Endothelial cell of umbilical vein (primary cell): ENCODE measurements around the gene PLA2G4B. TPM values are rescaled to one million over a fixed set of nuclear protein-coding genes. Genes with fewer than 3 reads are reported as not detected.
A peak's percentile ranks its signal among the peaks of the same experiment; 100 is the strongest.

ENCODE experiments used
- BruUV-seq: library from RNA; stranded (reverse); fragments of 400-500 nt; replicated peaks from 2 replicates; lab custom pipeline; 2021; lab: Mats Ljungman, UMichigan
- CTCF ChIA-PET: fragments of 300-600, 350-600 bp; sonication (Branson Sonifier 250); formaldehyde crosslinking; loops from one replicate; lab custom pipeline; 2021; ENCODE audit warnings: antibody characterized with exemption, inconsistent platforms; lab: Charles Lee
- POLR2A ChIA-PET: fragments of 300-600, 350-600 bp; sonication (Branson Sonifier 250); formaldehyde crosslinking; loops from one replicate; lab custom pipeline; 2021; ENCODE audit warnings: antibody characterized with exemption, inconsistent platforms; lab: Charles Lee
- DNase-seq: peaks from one replicate; pipeline ENCODE4 v3.0.0-alpha.2; 2011; ENCODE audit warnings: low read depth, low spot score
- FAIRE-seq: peaks from 2 replicates; lab custom pipeline; 2011; peaks lifted over from hg19 to GRCh38; lab: Jason Lieb, UNC
- H2AFZ ChIP-seq: 2 replicates; pipeline ENCODE4 v1.6.0; 2012; ENCODE audit warnings: low read depth, low read length, control low read depth, inconsistent platforms
- H3K27ac ChIP-seq: 2 replicates; pipeline ENCODE4 v1.5.1; 2011; ENCODE audit warnings: low read depth, mild to moderate bottlenecking, control low read depth, low read length, moderate library complexity; ENCODE audit not compliant: insufficient read depth
- H3K27me3 ChIP-seq, 2 experiments: 2 replicates each; pipeline versions ENCODE4 v1.6.0 to v1.6.1; 2011; ENCODE audit warnings: low read length in 2 of 2, mixed read lengths in 1 of 2; ENCODE audit not compliant: control insufficient read depth in 2 of 2, insufficient read depth in 2 of 2
- H3K36me3 ChIP-seq, 2 experiments: 2 replicates in 1 of 2; 3 replicates in 1 of 2; pipeline ENCODE4 v1.5.1; 2011; ENCODE audit warnings: low read length in 2 of 2, mild to moderate bottlenecking in 1 of 2, moderate library complexity in 1 of 2; ENCODE audit not compliant: control insufficient read depth in 2 of 2, insufficient read depth in 2 of 2; ENCODE audit errors: extremely low read depth in 1 of 2
- H3K4me1 ChIP-seq: 3 replicates; pipeline ENCODE4 v1.5.1; 2011; ENCODE audit warnings: mild to moderate bottlenecking, low read length; ENCODE audit not compliant: control insufficient read depth, insufficient read depth; ENCODE audit errors: extremely low read depth
- H3K4me2 ChIP-seq: 2 replicates; pipeline ENCODE4 v1.6.1; 2011; ENCODE audit warnings: low read length, control low read depth, mixed read lengths; ENCODE audit not compliant: insufficient read depth
- H3K4me3 ChIP-seq, 3 experiments: fragments of 200-600 bp in 1 of 3; sonication (generic), shearing (Covaris generic) in 1 of 3; replicated peaks in 1 of 3; 2 replicates each; pipeline ENCODE4 v1.5.1; 2011 to 2016; ENCODE audit warnings: control low read depth in 3 of 3, low read length in 3 of 3, mild to moderate bottlenecking in 2 of 3, inconsistent platforms in 1 of 3, low read depth in 1 of 3, moderate library complexity in 1 of 3; ENCODE audit not compliant: insufficient read depth in 1 of 3
- H3K79me2 ChIP-seq: 2 replicates; pipeline ENCODE4 v1.6.0; 2012; ENCODE audit warnings: low read length, inconsistent platforms; ENCODE audit not compliant: control insufficient read depth, insufficient read depth
- H3K9ac ChIP-seq: replicated peaks from 2 replicates; pipeline ENCODE3; 2011; ENCODE audit warnings: low read length, control low read depth; ENCODE audit not compliant: insufficient read depth; ENCODE audit errors: extremely low read depth
- H3K9me1 ChIP-seq: replicated peaks from 3 replicates; pipeline ENCODE4 v1.6.0; 2011; ENCODE audit warnings: mild to moderate bottlenecking, low read length; ENCODE audit not compliant: control insufficient read depth, insufficient read depth; ENCODE audit errors: extremely low read depth
- H3K9me3 ChIP-seq: replicated peaks from 2 replicates; pipeline ENCODE4 v1.5.1; 2012; ENCODE audit warnings: low read length, inconsistent platforms; ENCODE audit not compliant: control insufficient read depth, insufficient read depth
- H4K20me1 ChIP-seq: replicated peaks from 2 replicates; pipeline ENCODE3; 2011; ENCODE audit warnings: mild to moderate bottlenecking, low read length; ENCODE audit not compliant: control insufficient read depth, insufficient read depth; ENCODE audit errors: extremely low read depth
- CTCF ChIP-seq, 2 donors: IDR thresholded peaks; 1 replicate in 1 of 2; 2 replicates in 1 of 2; pipeline ENCODE4 v1.5.1; 2011; ENCODE audit warnings: low read length in 2 of 2, mild to moderate bottlenecking in 2 of 2, moderate library complexity in 2 of 2, control low read depth in 1 of 2, inconsistent platforms in 1 of 2, low read depth in 1 of 2; ENCODE audit not compliant: insufficient read depth in 1 of 2; ENCODE audit errors: extremely low read depth in 1 of 2
- EZH2 ChIP-seq: IDR thresholded peaks from 2 replicates; pipeline ENCODE4 v1.6.1; 2012; ENCODE audit warnings: borderline replicate concordance, low read depth, mild to moderate bottlenecking, moderate library complexity, low read length, inconsistent platforms; ENCODE audit not compliant: severe bottlenecking
- FOS ChIP-seq: IDR thresholded peaks from 2 replicates; pipeline ENCODE4 v1.6.1; 2011; ENCODE audit warnings: mild to moderate bottlenecking, low read length, moderate library complexity, borderline replicate concordance; ENCODE audit not compliant: insufficient read depth
- GATA2 ChIP-seq: IDR thresholded peaks from 2 replicates; pipeline ENCODE4 v1.7.0; 2011; ENCODE audit warnings: low read depth, mild to moderate bottlenecking, moderate library complexity, mixed read lengths, low read length; ENCODE audit not compliant: insufficient read length, insufficient read depth
- MAX ChIP-seq: IDR thresholded peaks from 2 replicates; pipeline ENCODE4 v1.6.1; 2011; ENCODE audit not compliant: insufficient read depth, insufficient read length
- MYC ChIP-seq: IDR thresholded peaks from one replicate; pipeline ENCODE4 v1.6.1; 2011; ENCODE audit warnings: mild to moderate bottlenecking, low read depth, low read length
- POLR2AphosphoS5 ChIP-seq: IDR thresholded peaks from 2 replicates; pipeline ENCODE4 v1.6.1; 2012; ENCODE audit warnings: low read depth, mild to moderate bottlenecking, control low read depth, low read length, moderate library complexity; ENCODE audit not compliant: insufficient read depth
- dilution Hi-C: fragments of 300-500 bp; cut with MboI; formaldehyde crosslinking; loops from one replicate; pipeline ENCODE4 v1.15.0; 2019; ENCODE audit warnings: low sequenced_read_pairs; ENCODE audit not compliant: extremely low pct_ligation_motif_present
- intact Hi-C: fragments of 100-400 bp; cut with micrococcal nuclease; formaldehyde crosslinking; loops from one replicate; pipeline ENCODE4 v1.10.0; 2022
- polyA plus RNA-seq, 4 experiments: library from polyadenylated mRNA; depleted of rRNA in 3 of 4; stranded (reverse) in 3 of 4; unstranded in 1 of 4; fragments of >200 nt; gene quantifications; 2 replicates each; pipeline versions ENCODE4 v1.2.1 to v1.2.3, GENCODE V29; 2011 to 2012; ENCODE audit warnings: missing spikeins in 1 of 4
- total RNA-seq: library from RNA; stranded (reverse); gene quantifications from 2 replicates; pipeline ENCODE4 v1.2.3, GENCODE V29; 2021

The PLA2G4B gene
- total and polyA plus RNA-seq, 2 donors (not counting 3 experiments of a cell fraction or from before 2014, with no cell fraction given), result 4.0 to 7.9 TPM

GRCh38 chr15:41804361-41804760 is 34.3 kb upstream of the PLA2G4B start:
- CTCF ChIA-PET, result interaction anchor here (1.7 to 15.9 kb wide), 3 partner anchors 20 to 200 kb away, joined by 6 to 754 read pairs (median 6); partner anchors contain the start of gene MAPKBP1
- H3K4me1 ChIP-seq, result peaks cover 25% of the 10 kb centered on the region
- intact Hi-C loops, result no loop called here

More at GRCh38 chr15:41804361-41804760, 34.3 kb upstream of the PLA2G4B start:
- Histone ChIP-seq H3K9me1 (no peaks in the 10 kb centered on the region), H2AFZ (no peak overlapping the region), H3K79me2 (peaks cover 15% of the 10 kb centered on the region), H3K4me2 (no peak overlapping the region), H3K9ac (no peak overlapping the region), H3K4me3 (no peak overlapping the region), H4K20me1 (no peaks in the 10 kb centered on the region), H3K27me3 (no peaks in the 10 kb centered on the region), H3K36me3 (peaks cover 2 to 6% of the 10 kb centered on the region in 2 experiments), H3K27ac (peak overlapping the region; percentile 5), H3K9me3 (no peaks in the 10 kb centered on the region)
- dilution Hi-C loops, result no loop called here
- FAIRE-seq (no peak), DNase-seq (no peak)
- no TSS peak for BruUV-seq
- TF ChIP-seq CTCF (IDR thresholded peaks at IDR 0.05; ENCODE audit: extremely low read depth in 1 of 2, insufficient read depth in 1 of 2, low read depth in 1 of 2, low read length in 2 of 2) (no peak), GATA2 (no peak), FOS (no peak), MYC (no peak), MAX (no peak), POLR2AphosphoS5 (no peak), EZH2 (no peak)
- POLR2A ChIA-PET, result no interaction called here
